Caco-2 (cell line): ENCODE data around the gene CORO7. TPM values are rescaled to one million over a fixed set of nuclear protein-coding genes. Genes with fewer than 3 reads are reported as not detected.

ENCODE experiments used
- BruUV-seq: library from RNA; stranded (reverse); fragments of 400-500 nt; replicated peaks from 2 replicates; lab custom pipeline; 2021; lab: Mats Ljungman, UMichigan
- CTCF ChIA-PET: fragments of 300-600 bp; sonication (Branson Sonifier 250); formaldehyde crosslinking; loops from one replicate; lab custom pipeline; 2022; ENCODE audit warnings: antibody characterized with exemption; lab: Charles Lee
- POLR2A ChIA-PET: fragments of 300-600 bp; sonication (Branson Sonifier 250); formaldehyde crosslinking; loops from one replicate; lab custom pipeline; 2022; ENCODE audit warnings: antibody characterized with exemption; lab: Charles Lee
- DNase-seq, 2 experiments: peaks; one replicate each; pipeline versions ENCODE4 v3.0.0 to v3.0.0-alpha.2; 2020 to 2022
- H3K27me3 ChIP-seq: replicated peaks from 2 replicates; pipeline ENCODE4 v1.6.0; 2011; ENCODE audit warnings: low read length; ENCODE audit not compliant: control insufficient read depth, insufficient read depth
- H3K36me3 ChIP-seq: 2 replicates; pipeline ENCODE4 v1.5.1; 2011; ENCODE audit warnings: low read length; ENCODE audit not compliant: control insufficient read depth, insufficient read depth
- H3K4me1 ChIP-seq: fragments of 250-450 bp; sonication (Bioruptor Pico); 2 replicates; pipeline ENCODE4 v1.5.1; 2020; ENCODE audit warnings: mild to moderate bottlenecking
- H3K4me3 ChIP-seq: 2 replicates; pipeline ENCODE4 v1.5.1; 2011; ENCODE audit warnings: low read depth, mild to moderate bottlenecking, control low read depth, low read length
- H3K9me3 ChIP-seq: fragments of 250-450 bp; sonication (Bioruptor Pico); 2 replicates; pipeline ENCODE4 v1.5.1; 2020; ENCODE audit warnings: mild to moderate bottlenecking, moderate library complexity
- H3K27ac Mint-ChIP-seq: one replicate; pipeline ENCODE4 v1.8.0; 2022; ENCODE audit warnings: mixed read lengths; ENCODE audit not compliant: unreplicated experiment
- H3K27me3 Mint-ChIP-seq: one replicate; pipeline ENCODE4 v1.8.0; 2022; ENCODE audit warnings: mixed read lengths; ENCODE audit not compliant: insufficient read depth, unreplicated experiment
- H3K36me3 Mint-ChIP-seq: one replicate; pipeline ENCODE4 v1.8.0; 2022; ENCODE audit warnings: mild to moderate bottlenecking, mixed read lengths; ENCODE audit not compliant: insufficient read depth, unreplicated experiment
- H3K4me1 Mint-ChIP-seq: one replicate; pipeline ENCODE4 v1.8.0; 2022; ENCODE audit warnings: low read depth, mixed read lengths; ENCODE audit not compliant: unreplicated experiment
- H3K4me3 Mint-ChIP-seq: one replicate; pipeline ENCODE4 v1.8.0; 2022; ENCODE audit warnings: mild to moderate bottlenecking, moderate library complexity, mixed read lengths; ENCODE audit not compliant: unreplicated experiment
- H3K9me3 Mint-ChIP-seq: one replicate; pipeline ENCODE4 v1.8.0; 2022; ENCODE audit warnings: mixed read lengths; ENCODE audit not compliant: unreplicated experiment
- intact Hi-C: fragments of 100-400 bp; cut with micrococcal nuclease; formaldehyde crosslinking; loops from one replicate; pipeline ENCODE4 v1.10.0; 2022; ENCODE audit not compliant: unreplicated experiment
- total RNA-seq: library from RNA; stranded (reverse); gene quantifications from 2 replicates; pipeline ENCODE4 v1.2.3, GENCODE V29; 2022
- TF ChIP-seq, protein P1 (sequence below), 2 experiments: fragments of 200-600 bp in 1 of 2; IDR thresholded peaks; 1 replicate in 1 of 2; 2 replicates in 1 of 2; pipeline versions ENCODE4 v1.5.1 to v1.8.0; 2011 to 2022; ENCODE audit warnings: antibody characterized with exemption in 1 of 2, control low read depth in 1 of 2, inconsistent platforms in 1 of 2, low read depth in 1 of 2, low read length in 1 of 2, mild to moderate bottlenecking in 1 of 2, moderate library complexity in 1 of 2; ENCODE audit not compliant: insufficient read depth in 1 of 2, severe bottlenecking in 1 of 2, unreplicated experiment in 1 of 2

Gene CORO7
- total RNA-seq, 1 experiment from 2014 or later: 23.1 TPM

DNA sequence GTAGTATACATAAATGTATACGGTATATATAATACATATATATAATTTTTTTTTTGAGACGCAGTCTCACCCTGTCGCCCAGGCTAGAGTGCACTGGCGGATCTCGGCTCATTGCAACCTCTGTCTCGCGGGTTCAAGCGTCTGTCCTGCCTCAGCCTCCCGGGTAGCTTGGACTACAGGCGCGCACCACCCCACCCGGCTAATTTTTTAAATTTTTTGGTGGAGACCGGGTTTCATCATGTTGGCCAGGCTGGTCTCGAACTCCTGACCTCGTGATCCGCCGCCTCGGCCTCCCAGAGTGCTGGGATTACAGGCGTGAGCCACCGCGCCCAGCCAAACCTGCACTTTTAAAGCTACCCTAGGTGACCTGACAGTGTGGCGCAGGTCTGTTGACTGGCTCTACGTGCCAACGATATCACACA is 66.0 kb downstream of the CORO7 start:
- Mint-ChIP-seq H3K27me3 (no peaks in the 10 kb centered on the region), H3K4me3 (peak overlapping the region; percentile 83), H3K4me1 (no peaks in the 10 kb centered on the region), H3K27ac (peak overlapping the region; percentile 87), H3K9me3 (no peaks in the 10 kb centered on the region), H3K36me3 (peaks cover 12% of the 10 kb centered on the region)
- CTCF ChIA-PET: interaction anchor here (0.9 kb wide), 1 partner anchor 96 kb away, joined by 3 read pairs; no protein-coding TSS in a partner anchor
- H3K4me3 ChIP-seq: peak overlapping the region; percentile 59
- POLR2A ChIA-PET: no interaction called here
- intact Hi-C loops: no loop called here
- no peak for DNase-seq
- no peaks in the 10 kb centered on the region; the same call in 1 of the 2 replicates for H3K36me3 ChIP-seq
- TF ChIP-seq, protein P1, sequence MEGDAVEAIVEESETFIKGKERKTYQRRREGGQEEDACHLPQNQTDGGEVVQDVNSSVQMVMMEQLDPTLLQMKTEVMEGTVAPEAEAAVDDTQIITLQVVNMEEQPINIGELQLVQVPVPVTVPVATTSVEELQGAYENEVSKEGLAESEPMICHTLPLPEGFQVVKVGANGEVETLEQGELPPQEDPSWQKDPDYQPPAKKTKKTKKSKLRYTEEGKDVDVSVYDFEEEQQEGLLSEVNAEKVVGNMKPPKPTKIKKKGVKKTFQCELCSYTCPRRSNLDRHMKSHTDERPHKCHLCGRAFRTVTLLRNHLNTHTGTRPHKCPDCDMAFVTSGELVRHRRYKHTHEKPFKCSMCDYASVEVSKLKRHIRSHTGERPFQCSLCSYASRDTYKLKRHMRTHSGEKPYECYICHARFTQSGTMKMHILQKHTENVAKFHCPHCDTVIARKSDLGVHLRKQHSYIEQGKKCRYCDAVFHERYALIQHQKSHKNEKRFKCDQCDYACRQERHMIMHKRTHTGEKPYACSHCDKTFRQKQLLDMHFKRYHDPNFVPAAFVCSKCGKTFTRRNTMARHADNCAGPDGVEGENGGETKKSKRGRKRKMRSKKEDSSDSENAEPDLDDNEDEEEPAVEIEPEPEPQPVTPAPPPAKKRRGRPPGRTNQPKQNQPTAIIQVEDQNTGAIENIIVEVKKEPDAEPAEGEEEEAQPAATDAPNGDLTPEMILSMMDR (IDR thresholded peaks at IDR 0.05; ENCODE audit: insufficient read depth in 1 of 2, low read depth in 1 of 2, low read length in 1 of 2, severe bottlenecking in 1 of 2, unreplicated experiment in 1 of 2): no peak
- H3K27me3 ChIP-seq: no peaks in the 10 kb centered on the region
- no peaks in the 10 kb centered on the region for H3K4me1 ChIP-seq
- BruUV-seq: no TSS peak
- no peaks in the 10 kb centered on the region for H3K9me3 ChIP-seq

DNA sequence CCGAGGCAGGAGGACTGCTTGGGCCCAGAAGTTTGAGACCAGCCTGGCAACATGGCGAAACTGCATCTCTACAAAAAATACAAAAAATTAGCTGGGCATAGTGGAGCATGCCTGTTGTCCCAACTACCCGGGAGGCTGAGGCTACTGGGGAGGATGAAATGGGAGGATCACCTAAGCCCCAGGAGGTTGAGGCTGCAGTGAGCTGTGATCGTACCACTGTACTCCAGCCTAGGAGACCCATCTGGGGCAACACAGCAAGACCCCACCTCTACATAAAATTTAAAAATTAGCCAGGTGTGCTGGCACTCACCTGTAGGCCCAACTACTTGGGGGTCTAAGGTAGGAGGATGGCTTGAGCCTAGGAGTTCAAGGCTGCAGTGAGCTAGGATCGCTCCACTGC is 67.1 kb downstream of the CORO7 start:
- DNase-seq: no peak
- no peak overlapping the region for H3K27ac Mint-ChIP-seq
- H3K9me3 ChIP-seq: no peaks in the 10 kb centered on the region
- H3K4me1 Mint-ChIP-seq: no peaks in the 10 kb centered on the region
- H3K9me3 Mint-ChIP-seq: no peaks in the 10 kb centered on the region
- no peaks in the 10 kb centered on the region for H3K4me1 ChIP-seq
- TF ChIP-seq, protein P1 (IDR thresholded peaks at IDR 0.05; ENCODE audit: insufficient read depth in 1 of 2, low read depth in 1 of 2, low read length in 1 of 2, severe bottlenecking in 1 of 2, unreplicated experiment in 1 of 2): no peak
- CTCF ChIA-PET: interaction anchor here (0.6 to 0.7 kb wide), 2 partner anchors 59 to 458 kb away, joined by 3 read pairs; no protein-coding TSS in a partner anchor
- no TSS peak for BruUV-seq
- no peak overlapping the region for H3K4me3 ChIP-seq
- POLR2A ChIA-PET: no interaction called here
- H3K4me3 Mint-ChIP-seq: no peak overlapping the region
- intact Hi-C loops: no loop called here
- no peaks in the 10 kb centered on the region; the same call in 1 of the 2 replicates for H3K36me3 ChIP-seq
- H3K27me3 Mint-ChIP-seq: no peaks in the 10 kb centered on the region
- no peaks in the 10 kb centered on the region for H3K27me3 ChIP-seq
- H3K36me3 Mint-ChIP-seq: peaks cover 18% of the 10 kb centered on the region

DNA sequence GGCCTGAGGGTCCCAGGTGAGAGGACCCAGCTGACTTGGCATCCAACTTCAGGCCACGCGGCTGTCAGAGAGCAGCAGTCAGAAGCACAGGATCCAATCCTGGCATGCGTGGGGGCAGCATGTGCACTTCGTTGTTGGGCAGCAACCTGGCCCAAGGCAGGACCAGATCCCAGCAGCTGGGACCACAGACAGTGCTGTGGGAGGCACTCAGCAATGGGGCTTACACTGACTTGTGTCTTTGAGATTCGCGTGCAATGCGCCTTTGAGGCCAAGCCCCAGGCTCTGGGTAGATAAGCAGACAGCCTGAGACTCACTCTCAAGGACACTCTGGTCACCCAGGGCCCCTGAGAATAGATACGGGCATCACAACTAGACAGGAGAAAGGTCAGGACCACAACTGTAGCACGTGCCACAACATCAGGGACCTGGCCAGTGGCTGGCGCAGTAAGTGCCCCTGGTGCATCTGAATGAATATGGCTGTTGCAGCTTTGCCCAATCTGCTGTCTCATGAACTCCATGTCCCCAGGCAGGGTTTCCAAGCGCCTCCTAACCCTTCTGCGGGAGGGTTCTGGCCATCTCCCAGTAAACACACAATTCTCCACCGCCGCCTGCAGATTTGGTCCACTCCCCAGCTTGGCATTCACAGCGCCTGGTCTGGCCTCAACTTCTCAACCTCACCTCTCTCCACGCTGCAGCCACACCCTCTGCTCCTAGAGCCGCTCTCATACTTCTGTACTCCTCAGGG is 68.5 kb downstream of the CORO7 start:
- POLR2A ChIA-PET: no interaction called here
- H3K36me3 Mint-ChIP-seq: peaks cover 18% of the 10 kb centered on the region
- H3K4me1 Mint-ChIP-seq: no peaks in the 10 kb centered on the region
- no peak overlapping the region for H3K4me3 Mint-ChIP-seq
- Histone ChIP-seq H3K4me3 (no peak overlapping the region), H3K27me3 (no peaks in the 10 kb centered on the region), H3K9me3 (no peaks in the 10 kb centered on the region), H3K4me1 (no peaks in the 10 kb centered on the region), H3K36me3 (no peaks in the 10 kb centered on the region; the same call in 1 of the 2 replicates)
- CTCF ChIA-PET: no interaction called here
- no peaks in the 10 kb centered on the region for H3K27me3 Mint-ChIP-seq
- no peak for DNase-seq
- TF ChIP-seq, protein P1 (IDR thresholded peaks at IDR 0.05; ENCODE audit: insufficient read depth in 1 of 2, low read depth in 1 of 2, low read length in 1 of 2, severe bottlenecking in 1 of 2, unreplicated experiment in 1 of 2): no peak
- H3K27ac Mint-ChIP-seq: no peak overlapping the region
- intact Hi-C loops: no loop called here
- no TSS peak for BruUV-seq
- H3K9me3 Mint-ChIP-seq: no peaks in the 10 kb centered on the region
